ENCODE data around the gene AFF3. TPM values are rescaled to one million over a fixed set of nuclear protein-coding genes. Genes with fewer than 3 reads are reported as not detected.

The AFF3 gene
- total RNA-seq, 4 donors from 2014 or later = 2.1 to 7.3 (median 3.5) TPM

GRCh38 chr2:100006516-100006915, 135.9 kb downstream of the AFF3 start:
- DNase-seq (ENCODE audit: low spot score in 2 of 2) = no peak
- H3K4me3 ChIP-seq (ENCODE audit: low read depth, poor library complexity, severe bottlenecking) = no peak overlapping the region
- WGBS, 2 donors = 92 to 97% methylated on average over 12 of the region's 12 CpGs
- intact Hi-C loops (cut with DNase I; ENCODE audit: low total_unique reads) = no loop called here
- TF ChIP-seq POLR2A (IDR thresholded peaks at IDR 0.05) (no peak), CTCF (IDR thresholded peaks at IDR 0.05) (no peak)

GRCh38 chr2:100004959-100005387, 137.4 kb downstream of the AFF3 start:
- WGBS, 2 donors = 78 to 79% methylated on average over 2 of the region's 2 CpGs
- intact Hi-C loops (cut with DNase I; ENCODE audit: low total_unique reads) = no loop called here
- no peak for DNase-seq (ENCODE audit: low spot score in 2 of 2)
- TF ChIP-seq CTCF (IDR thresholded peaks at IDR 0.05) (no peak), POLR2A (IDR thresholded peaks at IDR 0.05) (no peak)
- no peak overlapping the region for H3K4me3 ChIP-seq (ENCODE audit: low read depth, poor library complexity, severe bottlenecking)

GRCh38 chr2:100004348-100004884, 138.0 kb downstream of the AFF3 start:
- no peak for TF ChIP-seq POLR2A (IDR thresholded peaks at IDR 0.05)
- no peak for TF ChIP-seq CTCF (IDR thresholded peaks at IDR 0.05)
- intact Hi-C loops (cut with DNase I; ENCODE audit: low total_unique reads) = no loop called here
- 84 to 89% methylated on average over 3 of the region's 3 CpGs for WGBS, 2 donors
- no peak for DNase-seq (ENCODE audit: low spot score in 2 of 2)
- no peak overlapping the region for H3K4me3 ChIP-seq (ENCODE audit: low read depth, poor library complexity, severe bottlenecking)

GRCh38 chr2:100002059-100002458, 140.3 kb downstream of the AFF3 start:
- intact Hi-C loops (cut with DNase I; ENCODE audit: low total_unique reads) = no loop called here
- no peak for TF ChIP-seq CTCF (IDR thresholded peaks at IDR 0.05)
- no peak for TF ChIP-seq POLR2A (IDR thresholded peaks at IDR 0.05)
- 81 to 83% methylated on average over 6 of the region's 6 CpGs for WGBS, 2 donors
- no peak for DNase-seq (ENCODE audit: low spot score in 2 of 2)
- no peak overlapping the region for H3K4me3 ChIP-seq (ENCODE audit: low read depth, poor library complexity, severe bottlenecking)

GRCh38 chr2:100000915-100001707, 141.3 kb downstream of the AFF3 start:
- intact Hi-C loops (cut with DNase I; ENCODE audit: low total_unique reads) = no loop called here
- no peak overlapping the region for H3K4me3 ChIP-seq (ENCODE audit: low read depth, poor library complexity, severe bottlenecking)
- 78 to 81% methylated on average over 22 of the region's 22 CpGs for WGBS, 2 donors
- TF ChIP-seq POLR2A (IDR thresholded peaks at IDR 0.05) (no peak), CTCF (IDR thresholded peaks at IDR 0.05) (no peak)
- DNase-seq (ENCODE audit: low spot score in 2 of 2) = no peak

All from lower leg skin (tissue), 4 donors.